ENCODE results near the gene CD80. TPM values are rescaled to one million over a fixed set of nuclear protein-coding genes. Genes with fewer than 3 reads are reported as not detected.

The CD80 gene
- total RNA-seq, 6 experiments from 2014 or later, result 0.26 to 1.3 (median 0.51) TPM

GRCh38 chr3:119542168-119542767, 17.1 kb downstream of the CD80 start:
- no peaks in the 10 kb centered on the region for H3K9me3 ChIP-seq
- WGBS (ENCODE audit: insufficient coverage, low coverage, low lambda C conversion rate, missing lambda C conversion rate), result 30% methylated on average over 2 of the region's 2 CpGs
- no peak overlapping the region for H3K27ac ChIP-seq
- no peaks in the 10 kb centered on the region for H3K36me3 ChIP-seq
- H3K27me3 ChIP-seq, result no peaks in the 10 kb centered on the region
- TF ChIP-seq POLR2A (IDR thresholded peaks at IDR 0.05) (no peak), CTCF (IDR thresholded peaks at IDR 0.05) (no peak)
- H3K4me1 ChIP-seq, result no peaks in the 10 kb centered on the region
- H3K4me3 ChIP-seq, result no peak overlapping the region
- intact Hi-C loops (cut with DNase I), result no loop called here
- DNase-seq, result no peak
- no peak for ATAC-seq

GRCh38 chr3:119541547-119541946, 17.9 kb downstream of the CD80 start:
- no peak for ATAC-seq
- H3K27me3 ChIP-seq, result no peaks in the 10 kb centered on the region
- 51% methylated on average over 2 of the region's 3 CpGs for WGBS (ENCODE audit: insufficient coverage, low coverage, low lambda C conversion rate, missing lambda C conversion rate)

GRCh38 chr3:119538772-119539171, 20.6 kb downstream of the CD80 start:
- no peak overlapping the region for H3K4me3 ChIP-seq
- ATAC-seq (no peak), DNase-seq (no peak)
- WGBS (ENCODE audit: insufficient coverage, low coverage, low lambda C conversion rate, missing lambda C conversion rate), result 100% methylated on average over 1 of the region's 1 CpG
- H3K36me3 ChIP-seq, result no peaks in the 10 kb centered on the region
- H3K9me3 ChIP-seq, result no peaks in the 10 kb centered on the region
- TF ChIP-seq POLR2A (IDR thresholded peaks at IDR 0.05) (no peak), CTCF (IDR thresholded peaks at IDR 0.05) (no peak)
- no peaks in the 10 kb centered on the region for H3K27me3 ChIP-seq
- H3K4me1 ChIP-seq, result no peaks in the 10 kb centered on the region
- intact Hi-C loops (cut with DNase I), result no loop called here
- H3K27ac ChIP-seq, result no peak overlapping the region

More at GRCh38 chr3:119541547-119541946, 17.9 kb downstream of the CD80 start:
- TF ChIP-seq POLR2A (IDR thresholded peaks at IDR 0.05), result no peak
- no peak for TF ChIP-seq CTCF (IDR thresholded peaks at IDR 0.05)
- Histone ChIP-seq H3K4me3 (no peak overlapping the region), H3K4me1 (no peaks in the 10 kb centered on the region), H3K36me3 (no peaks in the 10 kb centered on the region), H3K27ac (no peak overlapping the region), H3K9me3 (no peaks in the 10 kb centered on the region)
- DNase-seq, result no peak
- intact Hi-C loops (cut with DNase I), result no loop called here

GRCh38 chr3:119536757-119537156, 22.7 kb downstream of the CD80 start:
- TF ChIP-seq POLR2A (IDR thresholded peaks at IDR 0.05) (no peak), CTCF (IDR thresholded peaks at IDR 0.05) (no peak)
- no peak for ATAC-seq
- WGBS (ENCODE audit: insufficient coverage, low coverage, low lambda C conversion rate, missing lambda C conversion rate), result 89% methylated on average over 4 of the region's 4 CpGs

More at GRCh38 chr3:119536757-119537156, 22.7 kb downstream of the CD80 start:
- Histone ChIP-seq H3K27ac (no peak overlapping the region), H3K9me3 (no peaks in the 10 kb centered on the region), H3K4me1 (no peaks in the 10 kb centered on the region), H3K36me3 (no peaks in the 10 kb centered on the region), H3K4me3 (no peak overlapping the region), H3K27me3 (no peaks in the 10 kb centered on the region)
- DNase-seq, result no peak
- intact Hi-C loops (cut with DNase I), result no loop called here

All from right lobe of liver (tissue), 6 donors.